Activated CD4-positive, alpha-beta T cell treated with anti-CD3 and anti-CD28 coated beads, Interleukin-2, amount 50 U/mL, for 1 hour (primary cell): Measurements from ENCODE around the gene DPP6.
"Not testable (repeated sequence)": the region's sequence is repeated elsewhere in the genome, so short reads cannot be mapped to it uniquely, and the experiment has no call there.

Experiments used
- DNase-seq: peaks from one replicate; pipeline ENCODE4 v3.0.0-alpha.2; 2020

Gene DPP6

DNA sequence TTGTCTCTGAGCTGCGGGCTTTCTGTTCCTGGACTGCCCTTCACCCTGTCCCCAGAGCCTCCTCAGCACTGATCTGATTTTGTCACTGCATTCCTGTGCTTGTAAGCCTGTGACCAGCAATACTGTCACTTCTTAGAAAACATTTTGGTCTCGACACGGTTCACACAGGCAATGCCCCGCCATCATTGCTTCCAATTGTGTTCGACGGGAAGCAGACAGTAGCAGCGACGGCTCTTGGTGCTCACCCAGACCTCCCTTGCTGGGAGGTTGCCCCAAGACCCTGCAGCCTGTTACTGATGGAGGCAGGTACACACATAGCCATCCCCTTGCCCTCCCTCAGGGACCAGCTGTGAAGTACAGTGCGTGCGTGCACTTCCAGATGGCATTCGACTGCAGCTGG is 99.1 kb downstream of the DPP6 start:
- DNase-seq: not testable (repeated sequence)

DNA sequence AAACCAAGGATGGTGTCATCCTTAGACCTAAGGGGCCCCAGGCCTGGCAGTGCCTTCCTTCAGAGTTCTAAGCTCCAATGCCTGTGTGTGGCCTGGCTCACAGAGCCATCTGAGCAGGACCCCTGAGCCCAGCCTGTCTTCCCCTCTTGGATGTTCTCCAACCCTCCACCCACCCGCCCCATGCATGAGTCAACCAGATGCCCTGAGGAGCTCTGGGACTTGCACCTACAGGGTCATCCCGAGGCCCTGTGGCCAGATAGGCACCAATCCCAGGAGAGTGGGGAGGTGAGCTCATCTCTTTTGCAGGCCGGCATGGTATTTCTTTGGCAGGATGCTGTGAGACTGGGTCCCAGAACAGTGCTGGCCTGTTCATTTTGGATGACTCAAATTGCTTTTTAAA is 103.7 kb downstream of the DPP6 start:
- DNase-seq: not testable (repeated sequence)

DNA sequence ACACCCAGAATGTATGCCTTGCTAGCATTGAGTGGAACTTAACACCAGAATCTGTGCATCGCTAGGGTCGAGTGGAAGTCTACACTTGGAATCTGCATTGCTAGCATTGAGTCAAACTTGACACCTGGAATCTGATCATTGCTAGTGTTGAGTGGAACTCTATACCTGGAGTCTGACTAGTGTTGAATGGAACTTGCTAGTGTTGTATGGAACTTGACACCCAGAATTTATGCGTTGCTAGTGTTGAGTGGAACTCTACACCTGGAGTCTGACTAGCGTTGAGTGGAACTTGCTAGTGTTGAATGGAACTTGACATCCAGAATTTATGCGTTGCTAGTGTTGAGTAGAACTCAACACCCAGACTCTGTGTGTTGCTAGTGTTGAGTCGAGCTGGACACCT is 110.7 kb downstream of the DPP6 start:
- not testable (repeated sequence) for DNase-seq

DNA sequence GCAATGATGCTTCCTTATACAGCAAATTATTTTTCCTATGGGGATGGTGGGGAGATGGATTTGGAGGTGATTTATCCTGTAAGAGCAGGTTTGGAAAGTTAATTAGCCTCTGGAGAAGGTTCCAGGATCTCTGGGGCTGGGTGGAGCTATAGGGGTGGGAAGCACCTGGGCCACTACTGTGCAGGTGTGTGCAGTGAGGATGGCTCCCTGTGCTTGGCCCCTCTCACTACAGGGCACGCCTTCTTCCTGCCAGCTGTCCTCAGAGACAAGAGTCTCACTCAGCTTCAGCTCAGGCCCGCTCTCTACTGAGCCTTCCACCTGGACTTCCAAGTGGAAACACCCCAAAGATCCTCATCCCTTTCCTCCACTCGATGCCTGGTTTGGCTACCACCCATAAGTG is 111.4 kb downstream of the DPP6 start:
- not testable (repeated sequence) for DNase-seq

DNA sequence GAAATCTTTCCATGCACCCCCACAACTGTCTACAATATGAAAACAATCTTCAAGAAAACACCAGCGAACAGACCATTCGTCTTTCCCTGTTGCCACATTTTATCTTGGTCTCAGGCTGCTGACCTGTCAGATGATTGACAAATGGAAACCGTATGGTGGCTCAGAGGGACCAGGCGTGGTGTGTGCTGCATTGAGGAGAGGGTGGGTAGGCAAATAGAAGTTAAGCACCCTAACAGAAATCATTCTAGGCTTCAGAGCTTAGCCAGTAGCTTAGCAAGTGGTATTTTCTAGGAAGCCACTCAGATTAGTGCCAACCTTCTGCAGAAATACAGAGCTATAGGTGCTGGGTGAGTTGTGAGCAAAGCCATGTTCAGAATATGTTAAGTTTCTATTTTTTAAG is 114.9 kb downstream of the DPP6 start:
- DNase-seq: no peak

DNA sequence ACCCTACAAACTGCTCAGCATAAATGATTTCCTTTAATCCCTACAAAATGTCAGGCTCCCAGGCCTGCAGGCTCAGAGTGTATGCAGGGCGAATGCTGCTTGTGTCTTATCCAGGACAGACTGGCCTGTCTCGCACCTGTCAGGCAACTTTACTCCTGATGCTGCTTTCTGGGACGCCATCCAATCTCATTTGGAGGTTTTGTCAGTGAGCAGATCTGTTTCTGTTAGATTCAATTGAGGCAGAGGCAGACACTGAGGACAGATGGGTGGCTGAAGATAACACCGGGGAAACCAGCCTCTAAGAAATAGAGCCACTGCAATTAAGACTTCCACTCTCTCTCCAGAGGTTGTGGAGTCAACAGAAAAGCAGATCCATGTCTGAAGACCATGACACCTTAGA is 115.6 kb downstream of the DPP6 start:
- no peak for DNase-seq

DNA sequence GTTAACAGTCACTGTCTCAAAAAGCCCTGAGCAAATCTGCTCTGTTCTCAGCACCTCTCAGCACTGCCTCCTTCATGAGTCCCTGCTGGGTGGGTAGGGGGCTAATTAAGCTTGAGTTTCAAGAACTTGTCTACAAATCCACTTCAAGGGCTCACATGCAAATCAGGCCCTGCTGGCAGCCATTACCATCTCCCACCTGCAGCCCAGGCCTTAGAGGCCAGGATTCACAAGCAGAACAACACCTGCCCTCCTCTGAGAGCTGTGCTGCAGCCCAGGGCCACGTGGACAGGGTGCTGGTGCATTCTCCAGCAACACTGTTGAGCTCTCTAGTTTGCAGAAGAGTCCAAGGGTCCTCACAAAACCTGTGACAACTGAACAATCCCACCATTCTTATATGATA is 119.2 kb downstream of the DPP6 start:
- DNase-seq: no peak

DNA sequence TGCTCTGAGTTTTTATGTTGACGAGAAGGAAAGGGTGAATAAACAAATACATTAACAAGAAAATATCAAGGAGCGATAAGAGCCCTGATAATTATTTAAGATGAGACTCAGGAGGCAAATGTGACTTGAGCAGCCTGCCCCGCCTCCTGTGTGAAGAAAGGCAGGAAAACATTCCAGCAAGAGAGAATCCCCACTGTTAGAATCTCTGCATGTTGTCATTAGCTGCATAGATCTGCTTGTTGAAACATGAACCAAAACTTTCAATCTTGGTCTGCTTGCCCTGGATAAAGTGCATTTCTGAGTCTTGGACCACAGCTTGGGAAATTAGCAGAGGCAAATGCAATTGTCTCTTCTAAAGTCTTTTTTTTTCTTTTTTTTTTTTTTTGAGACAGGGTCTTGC is 120.0 kb downstream of the DPP6 start:
- DNase-seq: no peak

DNA sequence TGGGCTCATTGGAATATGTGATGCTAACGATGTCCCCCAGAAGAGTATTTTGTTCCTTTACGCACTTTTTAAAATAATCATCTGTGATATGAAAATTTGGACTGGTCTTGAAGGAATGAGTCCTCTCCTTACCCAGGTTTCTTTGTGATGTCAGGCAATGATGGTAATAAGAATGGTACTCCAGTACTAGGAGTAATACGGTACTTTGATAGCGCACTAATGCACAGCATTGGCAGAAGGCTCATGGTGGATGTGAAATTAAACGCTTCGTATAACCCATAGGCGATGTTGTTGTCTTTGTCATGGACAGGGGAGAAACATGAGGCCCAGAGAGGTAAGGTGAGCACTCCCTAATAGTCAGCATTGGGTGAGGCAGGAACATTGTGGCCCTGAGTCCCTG is 125.4 kb downstream of the DPP6 start:
- DNase-seq: no peak

DNA sequence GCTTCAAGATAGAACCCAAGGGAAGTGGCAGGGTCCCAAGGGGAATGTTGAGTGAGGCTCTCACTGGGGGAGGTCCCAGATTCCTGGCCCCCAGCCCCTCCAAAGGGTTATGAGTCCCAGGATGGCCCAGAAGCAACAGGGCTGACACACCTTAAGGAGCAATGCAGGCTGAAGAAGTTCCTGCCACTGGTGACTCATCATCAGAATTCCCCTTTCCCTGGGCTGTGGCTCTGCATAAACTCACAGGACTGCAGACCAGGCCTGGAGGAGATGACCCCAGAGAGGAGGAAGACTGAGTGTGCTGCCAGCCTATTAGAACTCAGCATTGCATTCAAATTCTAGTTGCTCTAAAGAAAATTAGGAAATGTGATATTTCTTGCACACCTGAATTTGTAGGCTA is 126.7 kb downstream of the DPP6 start:
- no peak for DNase-seq

DNA sequence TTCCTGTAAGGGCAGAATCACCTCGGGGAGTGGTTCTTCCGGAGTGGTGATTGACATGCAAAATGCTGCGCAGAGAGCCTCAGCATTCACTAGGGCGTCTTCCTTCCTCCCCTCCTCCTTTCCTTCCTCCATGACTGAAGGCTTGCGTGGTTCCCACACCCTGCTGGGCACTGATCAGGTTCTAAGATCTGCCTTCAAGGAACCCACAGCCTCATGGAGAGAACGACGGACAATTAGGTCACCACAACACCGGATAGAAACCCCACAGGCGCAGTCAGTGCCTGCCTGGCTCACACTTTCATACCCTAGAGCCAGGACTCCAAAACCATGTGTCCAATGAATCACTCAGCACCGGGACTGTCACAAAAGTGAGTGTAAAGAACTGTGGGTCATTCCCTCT is 131.3 kb downstream of the DPP6 start:
- DNase-seq: no peak

DNA sequence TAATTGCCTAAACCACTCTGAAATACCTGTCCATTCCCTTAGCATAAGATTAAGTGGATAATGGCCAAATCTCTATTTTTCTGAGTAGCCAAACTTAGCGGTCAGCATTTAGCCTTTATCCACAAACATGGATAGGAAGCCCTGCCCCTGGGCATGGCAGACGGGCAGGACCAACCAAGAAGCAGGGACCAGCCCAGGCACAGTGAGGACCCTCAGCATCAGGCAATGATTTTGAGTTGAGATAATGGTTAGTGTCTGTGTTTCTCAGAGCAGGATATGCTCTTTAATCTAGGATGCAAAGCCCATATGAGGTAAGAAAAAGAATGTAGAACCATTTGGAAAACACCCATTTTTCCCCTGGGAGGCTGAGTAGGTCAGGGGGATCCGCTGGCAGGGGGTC is 131.7 kb downstream of the DPP6 start:
- no peak for DNase-seq

DNA sequence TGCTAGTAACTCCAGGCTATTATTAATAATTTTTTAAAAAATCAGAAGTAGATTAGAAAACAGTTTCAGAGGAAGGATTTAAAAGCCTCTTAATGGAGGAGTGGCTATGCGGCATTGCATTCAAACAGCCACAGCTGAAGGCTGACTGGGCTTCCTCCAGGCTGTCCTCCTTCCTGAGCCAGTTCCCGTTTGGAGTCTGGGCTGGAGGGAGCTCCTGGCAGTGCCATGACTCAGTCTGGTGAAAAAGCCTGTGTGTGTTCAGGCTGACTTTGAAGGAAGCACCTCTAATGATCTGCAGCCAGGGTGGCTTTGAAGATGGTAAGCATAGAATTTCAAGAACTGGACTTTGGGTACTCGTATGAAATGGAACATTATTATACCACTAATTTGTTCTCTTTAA is 134.6 kb downstream of the DPP6 start:
- DNase-seq: no peak

DNA sequence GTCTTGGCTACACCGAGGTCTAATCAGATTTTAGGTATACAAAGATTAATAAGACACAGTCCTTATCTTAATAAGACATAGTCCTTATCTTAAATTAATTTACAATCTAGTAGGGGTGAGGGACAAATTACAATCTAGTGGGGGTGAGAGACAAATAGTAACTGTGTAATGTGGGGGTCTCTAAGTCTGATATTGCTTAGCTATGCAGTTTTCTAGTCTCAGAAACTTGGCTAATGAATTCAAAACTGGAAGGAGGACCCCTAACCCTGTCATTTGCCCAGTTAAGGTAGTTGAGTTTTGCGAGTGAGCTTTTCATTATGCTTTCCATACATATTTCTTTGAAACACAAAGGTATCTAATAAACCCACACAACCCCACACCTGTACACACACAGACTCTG is 136.1 kb downstream of the DPP6 start:
- no peak for DNase-seq

DNA sequence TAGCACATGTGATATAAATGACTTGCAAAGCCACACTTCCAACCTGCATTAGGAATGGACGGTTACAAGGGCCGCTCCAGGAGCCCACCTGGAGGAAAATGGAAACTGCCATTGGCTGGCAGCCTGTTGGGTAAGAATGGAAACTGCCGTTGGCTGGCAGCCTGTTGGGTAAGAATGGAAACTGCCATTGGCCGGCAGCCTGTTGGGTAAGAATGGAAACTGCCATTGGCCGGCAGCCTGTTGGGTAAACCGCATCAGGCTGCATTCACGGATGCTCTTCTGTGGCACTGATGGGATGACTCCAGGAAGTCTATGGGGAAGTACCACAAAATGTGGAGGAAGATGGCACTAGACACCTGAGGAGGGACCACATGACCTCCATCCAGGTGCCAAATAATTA is 143.1 kb downstream of the DPP6 start:
- DNase-seq: no peak

DNA sequence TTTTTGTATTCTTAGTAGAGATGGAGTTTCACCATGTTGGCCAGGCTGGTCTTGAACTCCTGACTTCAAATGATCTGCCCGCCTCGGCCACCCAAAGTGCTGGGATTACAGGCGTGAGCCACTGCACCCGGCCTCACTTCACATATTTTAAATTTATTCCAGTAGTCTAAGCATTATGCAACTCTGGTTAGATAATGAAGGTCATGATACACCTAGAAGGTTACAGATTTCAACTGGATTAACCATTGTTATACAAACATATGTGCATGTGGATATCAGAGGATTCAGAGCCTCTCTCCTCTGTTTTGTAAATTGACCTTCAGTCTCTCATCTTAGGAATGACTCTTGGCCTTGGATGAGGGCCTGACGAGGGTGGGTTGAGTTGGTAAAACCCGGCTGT is 146.3 kb downstream of the DPP6 start:
- DNase-seq: no peak

DNA sequence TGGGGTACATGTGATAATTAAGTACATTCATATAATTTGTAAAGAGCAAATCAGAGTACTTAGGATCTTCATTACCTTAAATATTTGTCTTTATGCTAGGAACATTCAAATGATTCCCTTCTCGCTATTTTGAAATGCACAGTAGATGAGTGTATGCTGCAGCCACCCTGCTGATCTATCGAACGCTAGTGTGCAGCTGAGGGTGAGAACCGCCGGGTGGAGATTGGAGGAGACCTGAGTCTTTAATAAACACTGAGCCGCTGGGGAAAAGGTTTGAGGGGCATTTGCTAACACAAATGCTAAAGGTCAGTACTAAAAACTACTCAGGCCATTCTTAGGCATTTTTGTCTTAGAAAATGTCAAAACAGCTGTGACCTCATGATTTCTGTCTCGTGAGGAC is 148.0 kb downstream of the DPP6 start:
- DNase-seq: no peak

DNA sequence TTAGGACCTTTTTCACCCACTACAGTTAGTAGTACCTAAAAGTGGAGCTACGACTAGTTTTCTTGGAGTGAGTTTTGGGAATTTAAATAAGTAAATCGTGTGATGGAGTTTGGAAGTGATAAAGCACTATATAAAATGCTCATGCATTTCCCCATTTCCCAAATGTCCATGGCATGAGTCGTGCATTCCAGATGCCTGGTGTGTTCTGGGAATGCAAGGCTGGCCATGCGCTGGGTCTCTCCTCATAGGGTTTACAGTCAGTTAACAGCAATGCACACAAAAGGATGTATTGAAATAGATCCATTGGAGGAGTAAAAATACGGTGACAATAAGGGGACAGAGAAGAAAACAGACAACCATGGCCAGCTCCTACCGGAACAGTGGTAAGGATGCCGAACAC is 149.8 kb downstream of the DPP6 start:
- no peak for DNase-seq

DNA sequence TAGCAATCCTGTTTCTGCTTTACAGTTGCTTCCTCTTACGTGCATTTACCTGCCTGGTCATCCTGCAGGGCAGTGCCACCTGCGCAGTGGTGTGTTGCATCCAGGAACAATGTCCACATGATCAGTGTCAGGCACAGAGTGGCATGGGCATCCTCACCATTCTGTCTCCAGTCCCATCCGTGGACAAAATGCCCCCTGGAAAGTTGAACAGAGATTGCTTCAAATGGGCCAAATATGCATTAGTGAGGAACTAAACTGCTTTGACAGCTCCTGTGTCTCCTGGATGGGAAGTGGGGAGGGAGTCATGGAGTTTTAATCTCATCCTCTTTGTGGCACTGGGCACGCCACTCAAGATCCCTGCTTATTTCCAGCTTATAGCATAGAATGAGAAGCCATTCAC is 151.8 kb downstream of the DPP6 start:
- DNase-seq: no peak

DNA sequence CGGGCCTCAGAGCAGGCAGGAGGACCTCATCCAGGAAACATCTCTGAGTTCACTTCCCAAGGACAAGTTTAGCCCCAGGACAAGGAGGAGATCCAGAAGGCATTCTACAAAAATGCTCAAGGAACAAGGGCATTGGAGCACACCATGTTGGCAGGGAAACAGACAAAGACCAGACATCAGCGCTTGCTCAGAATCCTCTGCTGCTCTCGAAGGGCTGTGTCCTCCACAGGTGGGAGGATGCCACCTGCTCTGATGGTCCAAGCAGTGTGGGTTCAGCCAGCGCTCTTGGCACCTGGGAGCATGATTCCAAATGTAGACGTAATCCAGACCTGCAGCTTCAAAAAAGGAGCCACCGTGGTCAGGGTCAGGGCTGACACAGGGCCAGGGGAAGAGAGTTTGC is 160.7 kb downstream of the DPP6 start:
- no peak for DNase-seq

DNA sequence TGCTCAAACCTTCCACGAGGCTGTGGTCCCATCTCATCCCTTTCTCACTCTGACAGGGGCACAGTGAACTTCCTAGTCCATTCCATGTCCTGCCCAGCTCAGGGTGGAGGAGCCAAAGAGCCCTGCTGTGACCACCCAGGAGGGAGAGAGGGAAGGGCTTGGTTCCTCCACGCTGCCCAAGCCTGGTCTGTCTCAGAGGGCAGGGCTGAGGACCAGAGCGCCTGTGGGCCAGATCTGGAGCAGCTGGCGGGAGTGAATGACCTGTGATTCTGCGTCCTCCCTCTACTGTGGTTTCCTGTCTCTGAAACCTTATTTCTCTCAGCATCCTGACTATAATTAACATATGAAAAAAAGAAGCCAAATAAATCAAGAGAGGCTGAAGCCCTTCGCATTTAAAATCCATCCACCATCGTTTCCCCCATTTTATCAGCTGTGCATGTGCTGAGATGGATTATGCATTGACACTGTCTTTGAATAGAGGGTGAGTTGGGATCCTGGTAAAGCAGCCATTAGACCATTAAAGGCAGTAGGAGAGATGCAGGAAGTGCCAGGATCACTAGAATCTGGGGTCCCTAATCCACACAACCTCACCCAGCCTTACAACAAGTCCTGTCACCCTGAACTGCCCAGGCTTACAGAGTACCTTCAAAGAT is 165.6 kb downstream of the DPP6 start:
- no peak for DNase-seq

DNA sequence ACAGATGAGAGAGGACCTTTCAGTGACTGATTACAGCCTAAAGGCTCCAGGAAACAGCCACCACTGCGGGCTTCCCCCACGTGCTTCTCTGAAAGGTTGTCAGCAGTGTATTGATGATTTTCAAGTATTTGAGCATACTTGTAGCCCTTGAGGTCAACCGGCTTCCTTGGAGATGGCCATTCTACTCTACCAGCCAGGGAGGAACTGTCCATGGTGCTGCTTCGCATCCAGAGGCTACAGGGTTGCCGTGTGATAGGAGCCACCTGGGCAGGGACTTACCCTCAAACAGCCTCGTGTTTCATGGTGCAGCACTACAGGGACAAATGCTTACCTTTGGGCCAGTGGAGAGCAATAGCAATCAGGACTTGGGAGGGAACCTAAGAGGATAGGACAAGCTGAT is 179.5 kb downstream of the DPP6 start:
- DNase-seq: no peak

DNA sequence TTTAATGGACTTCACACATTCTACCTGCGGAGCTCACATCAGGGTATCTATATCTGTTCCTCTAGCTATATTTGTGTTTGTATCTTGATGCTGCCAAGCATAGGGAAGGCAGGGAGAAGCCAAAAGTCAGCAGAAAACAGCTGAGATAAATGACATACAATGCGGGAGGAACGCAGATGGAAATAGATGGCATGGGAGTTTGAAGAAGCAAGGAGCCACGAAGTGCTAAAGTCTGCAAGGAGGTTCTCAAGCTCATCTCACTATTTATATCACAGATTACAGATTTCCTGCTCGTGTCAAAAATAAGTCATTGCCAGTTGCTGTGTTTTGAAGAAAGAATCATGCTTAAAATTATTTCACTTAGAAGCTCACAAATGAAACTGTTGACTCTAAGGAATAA is 180.5 kb downstream of the DPP6 start:
- no peak for DNase-seq

DNA sequence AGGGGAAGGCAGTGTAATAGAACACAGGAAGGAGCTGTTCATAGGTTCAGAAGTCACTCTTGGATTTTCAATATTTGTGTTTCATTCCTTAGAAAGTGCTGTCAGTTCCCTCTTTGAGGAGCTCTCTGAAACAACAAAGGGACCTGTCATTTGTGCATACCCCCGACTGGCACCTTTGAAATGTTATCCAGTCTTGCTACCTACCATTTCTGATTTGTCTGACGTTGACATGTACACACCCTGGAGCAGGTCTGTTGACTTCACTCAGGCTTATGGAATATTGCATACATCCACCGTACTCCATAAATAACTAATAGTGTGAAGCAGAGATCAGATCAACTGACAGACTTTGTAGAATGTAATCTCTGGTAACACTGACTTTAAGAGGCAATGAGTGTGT is 189.8 kb downstream of the DPP6 start:
- DNase-seq: no peak

DNA sequence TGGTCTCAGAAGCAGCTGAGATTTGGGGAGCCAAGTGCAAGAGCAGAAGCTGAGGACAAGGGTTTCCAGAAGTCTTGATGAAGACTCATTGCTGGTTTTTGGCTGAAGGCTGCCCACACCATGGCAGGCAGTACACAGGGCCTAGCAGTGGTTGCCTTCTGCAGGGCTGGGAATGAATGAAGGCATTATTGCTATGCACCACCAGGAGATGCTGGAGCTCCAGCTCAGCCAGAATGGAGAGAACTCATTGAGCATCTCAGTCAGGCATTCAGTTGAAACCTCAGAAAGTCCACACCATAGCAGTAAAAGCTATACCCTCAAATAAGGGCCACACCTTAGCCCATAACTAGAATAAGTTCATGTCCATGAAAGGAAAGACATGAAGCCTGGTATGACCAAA is 190.5 kb downstream of the DPP6 start:
- DNase-seq: no peak

DNA sequence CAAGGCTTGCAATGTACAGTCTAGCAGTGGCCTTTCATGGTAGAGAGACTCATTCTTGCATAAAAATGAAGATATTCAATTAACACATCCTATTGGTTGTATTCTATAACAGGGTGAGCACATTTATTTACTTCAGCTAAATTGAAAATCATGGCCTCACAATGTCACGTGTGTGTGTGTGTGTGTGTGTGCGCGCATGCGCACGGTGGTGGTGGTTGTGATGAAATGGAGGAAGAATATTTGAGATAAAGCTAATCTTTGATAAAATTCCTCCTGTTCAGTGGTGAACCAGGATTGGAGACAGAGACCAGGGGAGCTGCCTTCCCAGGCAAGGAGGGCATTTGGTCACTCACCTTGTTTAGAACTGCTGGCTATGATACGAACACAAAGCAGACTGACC is 199.8 kb downstream of the DPP6 start:
- DNase-seq: no peak
